IPS-18c (cell line): ENCODE data around the gene SLC26A4.

Experiments used
- H3K4me3 ChIP-seq: 2 replicates; pipeline ENCODE4 v1.7.0; 2013; ENCODE audit warnings: low read depth, mild to moderate bottlenecking, low read length, moderate library complexity; ENCODE audit not compliant: insufficient read depth
- H3K9me3 ChIP-seq: one replicate; pipeline ENCODE4 v1.6.1; 2013; ENCODE audit warnings: mild to moderate bottlenecking, low read length, moderate library complexity; ENCODE audit not compliant: control insufficient read depth, insufficient read depth

Gene SLC26A4

GRCh38 chr7:107712896-107713295 lies 52.3 kb downstream of the SLC26A4 start:
- Histone ChIP-seq H3K9me3 (no peaks in the 10 kb centered on the region), H3K4me3 (no peak overlapping the region)

- H3K9me3 ChIP-seq = no peaks in the 10 kb centered on the region
- H3K4me3 ChIP-seq = no peak overlapping the region
Measured at GRCh38 chr7:107715531-107715930, 54.9 kb downstream of the SLC26A4 start.

GRCh38 chr7:107718456-107719193 lies 58.0 kb downstream of the SLC26A4 start:
- Histone ChIP-seq H3K4me3 (no peak overlapping the region), H3K9me3 (peaks cover 2% of the 10 kb centered on the region)

GRCh38 chr7:107721286-107721685 lies 60.7 kb downstream of the SLC26A4 start:
- Histone ChIP-seq H3K9me3 (peaks cover 2% of the 10 kb centered on the region), H3K4me3 (no peak overlapping the region)

GRCh38 chr7:107723255-107723654 lies 62.6 kb downstream of the SLC26A4 start:
- no peak overlapping the region for H3K4me3 ChIP-seq
- peaks cover 4% of the 10 kb centered on the region for H3K9me3 ChIP-seq

GRCh38 chr7:107725138-107725740 lies 64.6 kb downstream of the SLC26A4 start:
- H3K4me3 ChIP-seq = no peak overlapping the region
- peaks cover 4% of the 10 kb centered on the region for H3K9me3 ChIP-seq

GRCh38 chr7:107726356-107727130 lies 65.9 kb downstream of the SLC26A4 start:
- H3K9me3 ChIP-seq = peaks cover 4% of the 10 kb centered on the region
- H3K4me3 ChIP-seq = no peak overlapping the region

GRCh38 chr7:107728276-107728675 lies 67.6 kb downstream of the SLC26A4 start:
- Histone ChIP-seq H3K4me3 (no peak overlapping the region), H3K9me3 (peaks cover 2% of the 10 kb centered on the region)

GRCh38 chr7:107742678-107743566 lies 82.3 kb downstream of the SLC26A4 start:
- H3K9me3 ChIP-seq = peaks cover 3% of the 10 kb centered on the region
- peak overlapping the region; percentile 98 for H3K4me3 ChIP-seq

- peaks cover 3% of the 10 kb centered on the region for H3K9me3 ChIP-seq
Measured at GRCh38 chr7:107743567-107744344, 83.1 kb downstream of the SLC26A4 start, which contains the start of gene CBLL1. Gene CBLL1, plus strand, starts transcription at chr7:107744142. Its CDS starts 22 bp downstream, at chr7:107744164.

GRCh38 chr7:107744345-107744750 lies 83.7 kb downstream of the SLC26A4 start:
- H3K9me3 ChIP-seq = peaks cover 3% of the 10 kb centered on the region
- H3K4me3 ChIP-seq = peak overlapping the region; percentile 98

More at GRCh38 chr7:107743567-107744344, 83.1 kb downstream of the SLC26A4 start, which contains the start of gene CBLL1:
- peak within 1 kb of the TSS; percentile 98 for H3K4me3 ChIP-seq

- Histone ChIP-seq H3K9me3 (peaks cover 3% of the 10 kb centered on the region), H3K4me3 (no peak overlapping the region)
Measured at GRCh38 chr7:107746006-107746405, 85.4 kb downstream of the SLC26A4 start.

GRCh38 chr7:107751113-107751512 lies 90.5 kb downstream of the SLC26A4 start:
- H3K9me3 ChIP-seq = peaks cover 2% of the 10 kb centered on the region
- no peak overlapping the region for H3K4me3 ChIP-seq

- Histone ChIP-seq H3K9me3 (peaks cover 2% of the 10 kb centered on the region), H3K4me3 (no peak overlapping the region)
Measured at GRCh38 chr7:107754642-107755041, 94.0 kb downstream of the SLC26A4 start.

- no peaks in the 10 kb centered on the region for H3K9me3 ChIP-seq
- H3K4me3 ChIP-seq = no peak overlapping the region
Measured at GRCh38 chr7:107758667-107759066, 98.0 kb downstream of the SLC26A4 start.

- Histone ChIP-seq H3K9me3 (no peaks in the 10 kb centered on the region), H3K4me3 (no peak overlapping the region)
Measured at GRCh38 chr7:107767391-107767790, 106.8 kb downstream of the SLC26A4 start.
